Neuronal stem cell (in vitro differentiated cells): ENCODE measurements around the gene KIF3B.
"Not testable (repeated sequence)": the region's sequence is repeated elsewhere in the genome, so short reads cannot be mapped to it uniquely, and the experiment has no call there.

ENCODE experiments used
- DNase-seq: peaks from one replicate; pipeline ENCODE4 v3.0.0-alpha.2; 2013; ENCODE audit warnings: low spot score
- H2AFZ ChIP-seq: one replicate; pipeline ENCODE4 v1.6.1; 2013; ENCODE audit warnings: mild to moderate bottlenecking, low read length, inconsistent platforms
- H2AK5ac ChIP-seq: 2 replicates; pipeline ENCODE4 v1.6.1; 2013; ENCODE audit warnings: low read depth, mild to moderate bottlenecking, inconsistent platforms, low read length, moderate library complexity, mixed read lengths
- H2BK120ac ChIP-seq: 2 replicates; pipeline ENCODE4 v1.6.1; 2013; ENCODE audit warnings: low read depth, mild to moderate bottlenecking, inconsistent platforms, low read length, moderate library complexity, mixed read lengths
- H2BK12ac ChIP-seq: one replicate; pipeline ENCODE4 v1.6.1; 2013; ENCODE audit warnings: low read length, inconsistent platforms
- H2BK15ac ChIP-seq: 2 replicates; pipeline ENCODE4 v1.6.1; 2013; ENCODE audit warnings: mild to moderate bottlenecking, low read length, inconsistent platforms, mixed read lengths
- H2BK5ac ChIP-seq: one replicate; pipeline ENCODE4 v1.6.1; 2013; ENCODE audit warnings: inconsistent platforms, mild to moderate bottlenecking, low read length, moderate library complexity
- H3K14ac ChIP-seq: one replicate; pipeline ENCODE4 v1.6.1; 2013; ENCODE audit warnings: low read length, inconsistent platforms
- H3K18ac ChIP-seq: 2 replicates; pipeline ENCODE4 v1.6.1; 2013; ENCODE audit warnings: low read length, inconsistent platforms
- H3K23ac ChIP-seq: 2 replicates; pipeline ENCODE4 v1.6.1; 2013; ENCODE audit warnings: low read depth, mild to moderate bottlenecking, mixed read lengths, low read length, inconsistent platforms; ENCODE audit not compliant: poor library complexity
- H3K27ac ChIP-seq: replicated peaks from 3 replicates; pipeline ENCODE4 v1.5.1; 2013; ENCODE audit warnings: low read length, inconsistent platforms
- H3K27me3 ChIP-seq, 3 experiments: 2 replicates each; pipeline ENCODE4 v1.6.1; 2013; ENCODE audit warnings: low read length in 3 of 3, mild to moderate bottlenecking in 2 of 3, inconsistent platforms in 1 of 3, low read depth in 1 of 3, mixed read lengths in 1 of 3, moderate library complexity in 1 of 3; ENCODE audit not compliant: control insufficient read depth in 3 of 3, insufficient read depth in 3 of 3
- H3K36me3 ChIP-seq, 2 donors: replicated peaks in 1 of 2; 2 replicates each; pipeline ENCODE4 v1.6.1; 2013; ENCODE audit warnings: low read length in 2 of 2; ENCODE audit not compliant: control insufficient read depth in 2 of 2, insufficient read depth in 2 of 2
- H3K4ac ChIP-seq: 2 replicates; pipeline ENCODE4 v1.6.1; 2013; ENCODE audit warnings: inconsistent platforms, mild to moderate bottlenecking, low read length, moderate library complexity
- H3K4me1 ChIP-seq, 2 donors: 1 replicate in 1 of 2; 2 replicates in 1 of 2; pipeline ENCODE4 v1.6.1; 2013; ENCODE audit warnings: low read length in 2 of 2, low read depth in 1 of 2; ENCODE audit not compliant: control insufficient read depth in 2 of 2, insufficient read depth in 1 of 2
- H3K4me2 ChIP-seq: one replicate; pipeline ENCODE4 v1.6.1; 2013; ENCODE audit warnings: mild to moderate bottlenecking, low read length, inconsistent platforms; ENCODE audit not compliant: insufficient read depth, poor library complexity, severe bottlenecking
- H3K4me3 ChIP-seq, 2 donors: 2 replicates each; pipeline ENCODE4 v1.5.1; 2013; ENCODE audit warnings: low read length in 2 of 2, mild to moderate bottlenecking in 2 of 2, inconsistent platforms in 1 of 2, moderate library complexity in 1 of 2
- H3K79me1 ChIP-seq: one replicate; pipeline ENCODE4 v1.6.1; 2013; ENCODE audit warnings: low read depth, mild to moderate bottlenecking, inconsistent platforms, low read length, moderate library complexity
- H3K9ac ChIP-seq: one replicate; pipeline ENCODE4 v1.6.1; 2013; ENCODE audit warnings: mild to moderate bottlenecking, low read depth, low read length, inconsistent platforms; ENCODE audit not compliant: poor library complexity
- H3K9me3 ChIP-seq, 2 donors: replicated peaks in 1 of 2; 2 replicates each; pipeline versions ENCODE3 to v1.6.1; 2013; ENCODE audit warnings: low read length in 2 of 2, mild to moderate bottlenecking in 2 of 2, inconsistent platforms in 1 of 2, low read depth in 1 of 2, mixed read lengths in 1 of 2, moderate library complexity in 1 of 2; ENCODE audit not compliant: control insufficient read depth in 2 of 2, insufficient read depth in 1 of 2
- H4K8ac ChIP-seq: one replicate; pipeline ENCODE4 v1.6.1; 2013; ENCODE audit warnings: low read depth, mild to moderate bottlenecking, inconsistent platforms, low read length, moderate library complexity
- H4K91ac ChIP-seq: one replicate; pipeline ENCODE4 v1.6.1; 2013; ENCODE audit warnings: low read length, low read depth, mild to moderate bottlenecking, inconsistent platforms; ENCODE audit not compliant: poor library complexity
- WGBS, 2 donors: extraction: QIAGEN DNeasy Blood & Tissue Kit; methylation state at CpG; one replicate each; pipeline ENCODE4 v1.1.7; 2013; ENCODE audit warnings: missing lambda C conversion rate in 2 of 2, mixed read lengths in 1 of 2; ENCODE audit not compliant: insufficient read length in 2 of 2, insufficient replicate concordance in 1 of 2; ENCODE audit errors: extremely low coverage in 2 of 2; 5-methylcytosine and 5-hydroxymethylcytosine counted together

KIF3B gene

GRCh38 chr20:32288225-32288849 lies 10.9 kb downstream of the KIF3B start:
- Histone ChIP-seq H3K4me2 (no peak overlapping the region), H3K79me1 (no peaks in the 10 kb centered on the region), H3K27ac (no peak overlapping the region), H3K18ac (no peak overlapping the region), H4K8ac (no peak overlapping the region), H3K36me3 (peaks cover 0 to 5% of the 10 kb centered on the region in 2 donors), H2AFZ (no peak overlapping the region), H3K4me3 (no peak overlapping the region), H3K9ac (no peak overlapping the region), H2AK5ac (no peak overlapping the region), H3K4me1 (no peaks in the 10 kb centered on the region), H2BK15ac (no peak overlapping the region), H3K9me3 (no peaks in the 10 kb centered on the region), H2BK5ac (no peak overlapping the region), H3K27me3 (no peaks in the 10 kb centered on the region), H3K4ac (no peak overlapping the region), H4K91ac (no peak overlapping the region), H2BK12ac (no peak overlapping the region), H3K23ac (no peak overlapping the region), H3K14ac (no peak overlapping the region), H2BK120ac (no peak overlapping the region)
- DNase-seq = no peak
- no CpG with 5 or more reads among the region's 6 CpGs for WGBS, 2 donors

- not testable (repeated sequence) for H3K27ac ChIP-seq, H2AFZ ChIP-seq
- WGBS, 2 donors = no CpG with 5 or more reads among the region's 4 CpGs
Observed at GRCh38 chr20:32289299-32289660, 11.8 kb downstream of the KIF3B start.

GRCh38 chr20:32289661-32290431 lies 12.4 kb downstream of the KIF3B start:
- H2BK15ac ChIP-seq = no peak overlapping the region
- H3K4me1 ChIP-seq = peaks cover 0 to 4% of the 10 kb centered on the region in 2 donors
- H3K36me3 ChIP-seq = no peaks in the 10 kb centered on the region
- H3K27me3 ChIP-seq = no peaks in the 10 kb centered on the region
- no peak overlapping the region for H4K91ac ChIP-seq
- no peak overlapping the region for H3K27ac ChIP-seq
- H2AK5ac ChIP-seq = no peak overlapping the region
- no peak overlapping the region for H2BK5ac ChIP-seq
- 100% methylated on average over 1 of the region's 15 CpGs for WGBS, 2 donors
- H3K9me3 ChIP-seq = no peaks in the 10 kb centered on the region
- H3K4ac ChIP-seq = no peak overlapping the region
- no peak overlapping the region for H2BK12ac ChIP-seq
- H4K8ac ChIP-seq = no peak overlapping the region
- H3K4me2 ChIP-seq = no peak overlapping the region
- no peak overlapping the region for H3K23ac ChIP-seq
- no peaks in the 10 kb centered on the region for H3K79me1 ChIP-seq
- no peak overlapping the region for H3K9ac ChIP-seq
- no peak for DNase-seq
- no peak overlapping the region for H3K4me3 ChIP-seq
- no peak overlapping the region for H2BK120ac ChIP-seq
- H2AFZ ChIP-seq = no peak overlapping the region
- H3K14ac ChIP-seq = no peak overlapping the region
- H3K18ac ChIP-seq = no peak overlapping the region

More at GRCh38 chr20:32289299-32289660, 11.8 kb downstream of the KIF3B start:
- H3K23ac ChIP-seq, H2BK5ac ChIP-seq, H4K91ac ChIP-seq, H4K8ac ChIP-seq, H2BK120ac ChIP-seq, H3K4me3 ChIP-seq, H3K18ac ChIP-seq, DNase-seq, H2BK12ac ChIP-seq, H3K4me2 ChIP-seq, H3K9ac ChIP-seq, H3K9me3 ChIP-seq, H3K27me3 ChIP-seq, H3K79me1 ChIP-seq, H3K4me1 ChIP-seq, H3K36me3 ChIP-seq, H3K4ac ChIP-seq, H3K14ac ChIP-seq, H2BK15ac ChIP-seq, H2AK5ac ChIP-seq: not testable (repeated sequence)

GRCh38 chr20:32291166-32291565 lies 13.7 kb downstream of the KIF3B start:
- Histone ChIP-seq H3K4me1 (peaks cover 0 to 4% of the 10 kb centered on the region in 2 donors), H4K91ac (no peak overlapping the region), H2AK5ac (no peak overlapping the region), H2BK15ac (no peak overlapping the region), H2AFZ (no peak overlapping the region), H3K4me3 (no peak overlapping the region), H3K14ac (no peak overlapping the region), H3K36me3 (no peaks in the 10 kb centered on the region), H3K27ac (no peak overlapping the region), H3K9ac (no peak overlapping the region), H3K9me3 (no peaks in the 10 kb centered on the region), H3K4me2 (no peak overlapping the region), H2BK120ac (no peak overlapping the region), H4K8ac (no peak overlapping the region), H2BK5ac (no peak overlapping the region), H3K27me3 (no peaks in the 10 kb centered on the region), H3K23ac (no peak overlapping the region), H3K18ac (no peak overlapping the region), H2BK12ac (no peak overlapping the region), H3K79me1 (no peaks in the 10 kb centered on the region), H3K4ac (no peak overlapping the region)
- no peak for DNase-seq
- 100% methylated on average over 1 of the region's 1 CpG; no CpG with 5 or more reads in 1 of the 2 donors for WGBS, 2 donors
